HepG2 (cell line): ENCODE results near the gene FAM171A2. TPM values are rescaled to one million over a fixed set of nuclear protein-coding genes. Genes with fewer than 3 reads are reported as not detected.

Experiments
- AHDC1 ChIP-seq: sonication (generic); formaldehyde crosslinking; IDR thresholded peaks from 2 replicates; pipeline ENCODE4 v1.5.1; 2020; ENCODE audit warnings: mild to moderate bottlenecking, missing genetic modification reagents, borderline replicate concordance
- BCL3 ChIP-seq: sonication (generic); formaldehyde crosslinking; IDR thresholded peaks from 2 replicates; pipeline ENCODE4 v1.5.1; 2020; ENCODE audit warnings: mild to moderate bottlenecking, missing genetic modification reagents, moderate library complexity
- NFE2 ChIP-seq: sonication (generic); formaldehyde crosslinking; IDR thresholded peaks from 2 replicates; pipeline ENCODE4 v1.4.0; 2020; ENCODE audit warnings: missing genetic modification reagents
- NONO ChIP-seq, 2 experiments: fragments of 450-650 bp in 1 of 2; sonication (generic) in 1 of 2; formaldehyde crosslinking in 1 of 2; IDR thresholded peaks in 1 of 2; conservative IDR thresholded peaks in 1 of 2; 2 replicates each; pipeline versions ENCODE4 v1.6.1 to v1.8.0; 2017 to 2022; ENCODE audit warnings: mild to moderate bottlenecking in 1 of 2, missing genetic modification reagents in 1 of 2, moderate library complexity in 1 of 2
- RBFOX2 ChIP-seq: fragments of 200-400 bp; formaldehyde crosslinking; IDR thresholded peaks from 2 replicates; pipeline ENCODE4 v1.6.1; 2017; ENCODE audit warnings: low read depth, mild to moderate bottlenecking, low read length
- SIN3A ChIP-seq: IDR thresholded peaks from 2 replicates; pipeline ENCODE4 v1.6.1; 2011; ENCODE audit warnings: low read depth, mild to moderate bottlenecking, control low read depth, low read length, borderline replicate concordance
- SP140L ChIP-seq: sonication (generic); formaldehyde crosslinking; IDR thresholded peaks from 2 replicates; pipeline ENCODE4 v1.4.0; 2020; ENCODE audit warnings: missing genetic modification reagents, borderline replicate concordance
- TIGD3 ChIP-seq: sonication (generic); formaldehyde crosslinking; IDR thresholded peaks from 2 replicates; pipeline ENCODE4 v1.5.1; 2020; ENCODE audit warnings: mild to moderate bottlenecking, missing genetic modification reagents, borderline replicate concordance
- U2AF2 ChIP-seq: fragments of 200-400 bp; formaldehyde crosslinking; IDR thresholded peaks from 2 replicates; pipeline ENCODE4 v1.6.1; 2017; ENCODE audit warnings: low read depth, mild to moderate bottlenecking, low read length
- ZNF550 ChIP-seq: sonication (generic); formaldehyde crosslinking; IDR thresholded peaks from 2 replicates; pipeline ENCODE4 v1.4.0; 2020; ENCODE audit warnings: mild to moderate bottlenecking, missing genetic modification reagents, borderline replicate concordance
- polyA plus RNA-seq, 8 experiments: library from polyadenylated mRNA; depleted of rRNA in 3 of 8; stranded (reverse) in 7 of 8; unstranded in 1 of 8; fragments of >200 nt; fragmentation: Illumina TruSeq in 4 of 8; extraction: Trizol in 4 of 8; gene quantifications; 2 replicates each; pipeline versions ENCODE4 v1.2.1 to v1.2.3, GENCODE V29; 2011 to 2016; ENCODE audit warnings: low read depth in 4 of 8, missing spikeins in 1 of 8, mixed read lengths in 1 of 8; ENCODE audit not compliant: insufficient read depth in 1 of 8
- total RNA-seq, 5 experiments: library from RNA; depleted of rRNA; stranded (reverse); fragments of >200 nt; fragmentation: Illumina TruSeq; extraction: Trizol; gene quantifications; 2 replicates each; pipeline ENCODE4 v1.2.3, GENCODE V29; 2016; ENCODE audit warnings: low read depth in 1 of 5
- TF ChIP-seq, protein P1 (sequence below): sonication (generic); formaldehyde crosslinking; conservative IDR thresholded peaks from 2 replicates; pipeline ENCODE4 v1.4.0; 2020; ENCODE audit warnings: missing genetic modification reagents
- TF ChIP-seq, protein P2 (sequence below): sonication (generic); formaldehyde crosslinking; conservative IDR thresholded peaks from 2 replicates; pipeline ENCODE4 v1.8.0; 2022; ENCODE audit warnings: missing genetic modification reagents
- TF ChIP-seq, protein P3 (sequence below): IDR thresholded peaks from 2 replicates; pipeline ENCODE4 v1.6.1; 2016; ENCODE audit warnings: mild to moderate bottlenecking, missing biosample characterization, missing genetic modification reagents

Gene FAM171A2
- total and polyA plus RNA-seq, 2 of the 13 experiments (the other 11 are each of a cell fraction or from before 2014, with no cell fraction given): 1.8 to 3.6 TPM

- TF ChIP-seq AHDC1 (no peak), SP140L (no peak), RBFOX2 (no peak), BCL3 (0 out of 2 replicates have a peak, but pooled peaks have one; percentile 38), SIN3A (0 out of 2 replicates have a peak, but pooled peaks have one; percentile 51), TIGD3 (CRISPR knock-in tag) (no peak), NFE2 (no peak), NONO (IDR thresholded peaks at IDR 0.05) (no peak), NONO (CRISPR knock-in tag; conservative IDR thresholded peaks at IDR 0.05) (no peak), ZNF550 (CRISPR knock-in tag) (no peak), U2AF2 (no peak)
- TF ChIP-seq, protein P1, sequence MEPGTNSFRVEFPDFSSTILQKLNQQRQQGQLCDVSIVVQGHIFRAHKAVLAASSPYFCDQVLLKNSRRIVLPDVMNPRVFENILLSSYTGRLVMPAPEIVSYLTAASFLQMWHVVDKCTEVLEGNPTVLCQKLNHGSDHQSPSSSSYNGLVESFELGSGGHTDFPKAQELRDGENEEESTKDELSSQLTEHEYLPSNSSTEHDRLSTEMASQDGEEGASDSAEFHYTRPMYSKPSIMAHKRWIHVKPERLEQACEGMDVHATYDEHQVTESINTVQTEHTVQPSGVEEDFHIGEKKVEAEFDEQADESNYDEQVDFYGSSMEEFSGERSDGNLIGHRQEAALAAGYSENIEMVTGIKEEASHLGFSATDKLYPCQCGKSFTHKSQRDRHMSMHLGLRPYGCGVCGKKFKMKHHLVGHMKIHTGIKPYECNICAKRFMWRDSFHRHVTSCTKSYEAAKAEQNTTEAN (CRISPR knock-in tag): 0 out of 2 replicates have a peak, but pooled peaks have one; percentile 53
- TF ChIP-seq, protein P2, sequence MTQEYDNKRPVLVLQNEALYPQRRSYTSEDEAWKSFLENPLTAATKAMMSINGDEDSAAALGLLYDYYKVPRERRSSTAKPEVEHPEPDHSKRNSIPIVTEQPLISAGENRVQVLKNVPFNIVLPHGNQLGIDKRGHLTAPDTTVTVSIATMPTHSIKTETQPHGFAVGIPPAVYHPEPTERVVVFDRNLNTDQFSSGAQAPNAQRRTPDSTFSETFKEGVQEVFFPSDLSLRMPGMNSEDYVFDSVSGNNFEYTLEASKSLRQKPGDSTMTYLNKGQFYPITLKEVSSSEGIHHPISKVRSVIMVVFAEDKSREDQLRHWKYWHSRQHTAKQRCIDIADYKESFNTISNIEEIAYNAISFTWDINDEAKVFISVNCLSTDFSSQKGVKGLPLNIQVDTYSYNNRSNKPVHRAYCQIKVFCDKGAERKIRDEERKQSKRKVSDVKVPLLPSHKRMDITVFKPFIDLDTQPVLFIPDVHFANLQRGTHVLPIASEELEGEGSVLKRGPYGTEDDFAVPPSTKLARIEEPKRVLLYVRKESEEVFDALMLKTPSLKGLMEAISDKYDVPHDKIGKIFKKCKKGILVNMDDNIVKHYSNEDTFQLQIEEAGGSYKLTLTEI (CRISPR knock-in tag): no peak
- TF ChIP-seq, protein P3, sequence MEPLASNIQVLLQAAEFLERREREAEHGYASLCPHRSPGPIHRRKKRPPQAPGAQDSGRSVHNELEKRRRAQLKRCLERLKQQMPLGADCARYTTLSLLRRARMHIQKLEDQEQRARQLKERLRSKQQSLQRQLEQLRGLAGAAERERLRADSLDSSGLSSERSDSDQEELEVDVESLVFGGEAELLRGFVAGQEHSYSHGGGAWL (CRISPR knock-in tag): 0 out of 2 replicates have a peak, but pooled peaks have one; percentile 26
Observed at GRCh38 chr17:44363613-44364159, at the start of gene FAM171A2 (continued).
